DMS114 treated with DMSO at 0.1 percent for 48 hours (cell line): ENCODE data around the gene HEXB.
"Not testable (repeated sequence)": the region's sequence is repeated elsewhere in the genome, so short reads cannot be mapped to it uniquely, and the experiment has no call there.

ENCODE experiments used
- DNase-seq: peaks from one replicate; lab custom pipeline; 2025; ENCODE audit not compliant: unreplicated experiment; lab: John Stamatoyannopoulos, UW

The HEXB gene

DNA sequence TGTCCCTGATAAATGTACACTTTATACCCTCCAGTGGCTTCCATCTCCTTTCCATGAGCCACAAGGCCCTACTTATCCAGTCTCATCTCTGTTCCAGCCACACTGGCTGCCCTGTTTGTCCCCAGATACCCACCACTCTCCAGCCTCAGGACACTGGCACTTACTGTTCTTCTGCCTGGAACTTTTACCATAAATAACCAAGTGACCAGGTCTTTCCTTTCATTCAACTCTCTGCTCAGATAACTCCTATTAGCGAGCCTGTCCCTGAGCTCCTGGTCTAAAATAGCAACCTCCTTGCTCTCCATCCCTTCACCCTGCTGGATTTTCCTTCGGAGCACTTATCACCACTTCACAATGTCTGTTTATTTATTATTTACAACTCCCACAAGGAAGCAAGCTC is 27.9 kb upstream of the HEXB start:
- DNase-seq, result no peak

DNA sequence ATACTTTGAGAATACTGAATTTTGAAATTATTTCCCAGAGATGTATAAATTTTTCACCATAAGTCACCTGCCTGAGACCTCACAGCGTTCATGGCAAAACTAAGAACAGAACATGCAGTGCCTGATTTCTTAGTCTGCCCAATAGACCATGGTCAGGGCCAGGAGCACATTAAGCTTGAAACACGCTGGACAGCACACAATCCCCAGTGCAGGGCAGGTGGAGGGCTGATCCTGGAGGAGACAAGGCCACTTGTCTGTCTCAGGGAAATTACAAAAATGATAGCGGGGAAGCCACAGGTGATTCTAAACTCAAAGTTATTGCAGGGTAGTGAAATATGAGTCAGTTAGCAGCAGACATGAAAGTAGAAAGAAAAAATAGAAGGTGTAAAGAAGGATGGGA is 25.9 kb upstream of the HEXB start:
- no peak for DNase-seq

DNA sequence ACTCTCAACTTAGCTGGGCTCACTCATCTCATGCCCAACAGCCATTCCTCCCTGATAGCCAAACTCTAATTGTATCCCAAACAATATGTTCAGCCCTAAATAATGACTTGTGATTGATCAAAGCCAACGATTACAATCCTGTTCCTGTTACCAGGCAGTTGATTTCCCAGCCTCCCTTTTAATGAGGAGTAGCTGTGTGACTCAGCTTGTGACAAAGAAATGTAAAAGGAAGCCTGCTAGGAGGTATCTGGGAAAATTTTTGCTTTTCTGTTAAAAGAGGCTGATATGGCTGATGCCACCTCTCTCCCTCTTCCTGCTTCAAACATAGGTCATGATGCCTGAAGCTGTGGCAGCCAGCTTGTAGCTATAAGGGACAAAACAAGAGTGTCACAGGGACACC is 24.9 kb upstream of the HEXB start:
- no peak for DNase-seq

DNA sequence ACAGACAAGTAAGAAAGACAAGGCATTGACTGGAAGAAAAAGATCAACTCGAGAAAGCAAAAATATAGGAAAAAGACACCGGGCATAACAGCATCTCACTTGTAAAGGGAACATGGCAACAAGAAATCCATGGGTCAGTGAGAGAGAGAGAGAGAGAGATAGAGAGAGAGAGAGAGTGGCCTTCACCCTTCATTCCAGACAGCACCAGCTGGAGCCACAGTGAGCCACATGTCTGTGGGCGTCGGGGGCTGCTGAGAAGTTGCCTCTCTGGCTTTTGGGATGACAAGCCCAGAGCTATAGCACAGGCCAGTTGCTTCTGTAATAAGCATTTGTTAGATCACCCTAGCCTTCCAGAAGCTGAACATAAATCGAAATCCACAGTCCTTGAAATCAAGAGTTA is 24.2 kb upstream of the HEXB start:
- no peak for DNase-seq

GRCh38 chr5:74664551-74664950 is 20.5 kb upstream of the HEXB start:
- no peak for DNase-seq

DNA sequence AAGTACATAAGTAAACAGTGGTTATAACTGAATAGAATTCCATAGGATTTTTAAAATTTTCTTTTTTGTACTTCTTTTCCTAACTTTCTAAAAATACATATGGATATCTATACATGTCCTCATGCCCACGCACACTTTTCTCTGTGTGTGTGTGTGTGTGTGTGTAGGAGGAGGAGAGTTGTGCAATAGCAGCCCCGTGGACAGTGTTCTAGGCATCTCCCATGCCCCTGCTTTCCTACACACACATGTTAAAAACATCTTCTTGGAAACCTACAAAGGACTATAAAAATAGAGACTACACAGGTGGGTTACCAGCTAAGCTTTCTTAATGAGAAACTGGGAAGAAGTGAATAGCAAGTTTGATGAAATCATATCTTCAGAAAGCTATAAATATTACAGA is 19.8 kb upstream of the HEXB start:
- DNase-seq, result no peak

DNA sequence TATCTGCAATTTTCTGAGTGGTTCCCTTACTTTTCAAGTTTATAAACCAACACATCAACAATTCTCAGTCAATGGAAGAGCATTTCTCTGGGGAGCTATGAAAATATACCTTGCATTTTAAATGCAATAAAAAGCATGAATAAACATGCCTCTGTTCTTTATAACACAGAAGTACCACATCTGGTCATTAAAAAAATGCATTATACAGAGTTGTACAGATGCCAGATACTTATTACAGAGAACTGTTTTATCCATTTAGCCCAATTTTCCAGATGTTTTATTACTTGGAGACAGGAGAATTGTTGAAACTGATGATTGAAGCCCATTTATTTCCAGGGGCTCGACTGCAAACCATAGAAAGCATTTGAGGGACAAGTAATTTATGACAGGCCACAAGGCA is 19.2 kb upstream of the HEXB start:
- DNase-seq, result no peak

GRCh38 chr5:74667396-74667795 is 17.6 kb upstream of the HEXB start:
- no peak for DNase-seq

DNA sequence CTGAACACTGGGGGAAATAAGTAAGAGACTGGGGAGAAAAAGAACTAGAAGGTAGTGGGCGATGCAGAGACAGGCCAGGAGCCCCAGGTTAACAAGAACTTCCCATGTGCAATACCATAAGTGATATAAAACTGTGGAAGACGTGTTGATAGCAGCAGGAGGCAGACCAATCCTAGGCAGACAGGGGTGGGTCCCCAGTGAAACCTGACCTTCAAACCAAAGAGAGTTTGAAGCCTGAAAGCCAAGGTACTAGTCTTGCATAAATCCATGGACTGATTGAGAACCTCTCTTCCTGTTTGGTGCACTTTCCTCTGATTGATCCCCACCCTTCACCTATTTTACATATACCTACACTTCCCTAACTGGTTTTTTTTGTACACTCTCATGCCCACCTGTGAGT is 15.2 kb upstream of the HEXB start:
- no peak for DNase-seq

DNA sequence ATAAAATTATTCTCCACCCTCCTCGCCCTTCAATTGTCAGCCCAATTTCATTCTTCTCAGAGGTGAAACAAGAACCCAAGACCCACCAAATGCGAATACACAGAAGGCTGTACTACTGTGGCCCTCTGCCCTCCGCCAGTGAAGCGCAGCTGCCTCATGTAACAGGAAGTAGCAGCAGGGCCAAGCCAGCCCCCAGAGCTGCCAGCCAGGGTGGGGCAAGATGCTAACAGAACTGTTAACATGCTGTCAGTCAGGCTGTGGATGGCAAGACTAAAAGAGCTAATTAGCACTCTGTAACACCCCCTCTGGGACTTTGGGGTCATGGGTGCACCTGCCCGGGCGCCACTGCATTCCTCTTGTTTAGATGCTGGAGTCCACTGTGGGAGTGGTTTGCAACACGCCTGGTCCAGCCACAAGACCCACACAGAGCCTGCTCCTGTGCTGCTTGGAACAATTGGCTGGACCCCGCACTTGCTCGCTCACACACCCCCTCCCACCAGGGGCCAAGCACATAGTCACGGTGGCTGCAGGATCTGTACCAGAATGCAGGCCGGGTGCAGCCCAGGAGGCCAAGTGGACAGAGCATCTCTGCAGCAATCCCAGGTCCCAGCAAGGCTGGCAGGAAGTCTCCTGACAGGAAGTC is 14.5 kb upstream of the HEXB start:
- DNase-seq, result no peak

DNA sequence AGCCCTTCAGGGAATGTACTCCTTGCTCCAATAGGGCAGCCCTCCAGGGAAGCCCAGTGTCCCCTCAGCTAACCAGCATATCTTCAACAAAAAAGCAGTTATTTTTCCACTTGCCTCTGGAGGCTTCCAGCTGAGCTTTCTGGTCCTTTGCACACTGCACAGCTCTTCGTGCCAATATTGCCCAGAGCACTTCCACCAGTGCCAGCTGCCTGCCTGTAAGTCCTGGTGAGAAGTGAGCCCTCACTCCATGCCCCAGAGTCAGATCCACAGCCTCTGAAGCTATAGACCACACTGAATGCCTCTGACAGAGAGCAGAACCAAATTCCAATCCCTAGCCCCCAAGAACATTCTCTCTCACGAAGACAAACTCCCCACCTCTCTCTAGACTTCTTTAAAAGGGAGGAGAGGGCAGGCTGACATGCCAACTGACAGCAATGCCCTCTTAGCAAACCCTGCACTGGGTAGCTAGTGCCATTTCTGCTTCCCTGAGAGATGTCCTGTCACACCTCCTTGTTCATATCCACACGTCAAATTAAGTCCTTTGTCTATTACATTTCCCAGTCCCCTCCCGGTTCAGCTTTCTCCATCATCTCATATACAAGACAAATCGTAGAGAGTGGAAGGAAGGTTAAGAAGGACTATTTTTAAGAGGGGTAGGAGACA is 12.7 kb upstream of the HEXB start:
- DNase-seq, result no peak

- DNase-seq, result peak; percentile 53
Observed at GRCh38 chr5:74673011-74673790, 11.8 kb upstream of the HEXB start.

- not testable (repeated sequence) for DNase-seq
Observed at GRCh38 chr5:74676466-74676865, 8.6 kb upstream of the HEXB start.

DNA sequence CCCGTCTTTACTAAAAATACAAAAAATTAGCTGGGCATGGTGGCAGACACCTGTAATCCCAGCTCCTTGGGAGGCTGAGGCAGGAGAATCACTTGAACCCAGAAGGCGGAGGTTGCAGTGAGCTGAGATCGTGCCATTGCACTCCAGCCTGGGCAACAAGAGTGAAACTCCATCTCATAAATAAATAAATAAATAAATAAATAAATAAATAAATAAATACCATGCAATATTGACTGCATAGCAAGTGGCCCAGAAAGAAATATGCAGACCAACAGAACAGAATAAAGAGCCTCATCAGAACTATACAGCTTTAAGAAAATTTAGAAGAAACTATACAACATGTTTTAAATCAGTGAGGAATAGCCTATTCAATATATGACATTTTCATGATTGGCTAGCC is 6.9 kb upstream of the HEXB start:
- not testable (repeated sequence) for DNase-seq

- DNase-seq, result not testable (repeated sequence)
Observed at GRCh38 chr5:74679300-74679699, 5.7 kb upstream of the HEXB start.

GRCh38 chr5:74679966-74680365 is 5.1 kb upstream of the HEXB start:
- DNase-seq, result no peak

DNA sequence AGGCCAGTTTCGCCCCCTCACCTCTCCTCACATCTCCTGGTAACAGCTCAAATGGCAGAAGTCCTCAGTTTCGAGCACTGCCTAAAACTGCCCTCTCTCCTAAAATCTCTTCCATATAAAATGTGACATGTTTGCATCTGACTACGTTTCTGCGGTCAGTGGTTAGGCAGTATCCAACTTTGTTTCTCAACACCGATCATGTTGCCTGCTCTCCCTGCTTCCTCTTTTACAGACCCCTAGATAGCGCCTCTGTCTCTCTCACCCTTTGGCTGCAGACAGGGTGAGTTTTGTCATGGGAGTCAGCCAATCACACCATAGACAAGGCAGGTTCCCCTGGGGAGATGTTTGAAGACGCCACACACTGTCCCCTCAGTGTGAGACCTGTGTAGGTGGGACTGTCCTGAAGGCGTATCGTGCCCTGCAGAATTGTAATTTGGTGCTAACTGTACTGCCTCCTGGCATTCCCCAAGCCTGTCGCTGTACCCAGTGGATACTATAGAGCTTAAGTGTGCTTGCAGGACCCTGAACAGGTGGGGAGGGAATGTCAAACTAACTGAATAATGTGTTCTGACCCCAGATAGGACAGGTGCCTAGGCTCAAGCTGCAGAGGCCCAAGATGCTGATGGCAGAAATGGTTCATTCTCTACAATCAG is 1.1 kb downstream of the HEXB start:
- DNase-seq, result no peak

- DNase-seq, result no peak
Observed at GRCh38 chr5:74686962-74687751, 2.1 kb downstream of the HEXB start.

DNA sequence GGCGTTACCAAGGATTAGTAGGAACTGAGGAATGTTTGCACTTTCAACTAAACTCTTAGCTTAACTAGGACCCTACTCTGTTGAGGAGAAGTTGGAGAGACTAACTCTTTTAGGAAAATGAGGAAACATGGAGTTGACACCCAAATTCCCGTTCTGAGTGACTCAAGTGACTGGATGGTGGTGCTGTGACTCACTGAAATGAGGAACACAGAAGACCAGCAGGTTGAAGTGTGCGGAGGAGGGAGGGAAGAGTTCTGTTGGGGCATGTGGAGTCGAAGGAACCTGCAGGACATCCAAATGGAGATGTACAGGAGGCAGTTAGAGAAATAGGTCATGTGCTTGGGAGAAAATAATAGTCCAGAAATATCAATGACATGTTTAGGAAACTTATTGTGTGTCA is 8.2 kb downstream of the HEXB start:
- no peak for DNase-seq

DNA sequence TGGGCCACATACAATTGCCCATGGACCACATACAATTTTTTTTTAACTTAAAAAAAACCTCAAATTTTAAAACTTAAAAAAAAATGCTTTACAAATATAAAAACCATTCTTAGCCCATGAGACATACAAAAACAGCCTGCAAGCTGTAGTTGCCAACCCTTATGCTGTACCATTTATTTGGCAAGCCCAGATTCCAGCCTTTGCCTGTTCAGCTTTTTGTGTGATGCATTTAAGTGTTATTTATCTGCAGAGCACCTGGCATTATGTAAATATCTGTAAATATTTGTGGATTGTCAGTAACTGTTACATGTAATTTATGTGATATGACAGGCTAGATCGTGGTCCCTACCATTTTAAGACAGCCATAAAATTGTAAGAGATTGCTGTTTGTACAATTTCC is 32.6 kb downstream of the HEXB start:
- DNase-seq, result no peak

DNA sequence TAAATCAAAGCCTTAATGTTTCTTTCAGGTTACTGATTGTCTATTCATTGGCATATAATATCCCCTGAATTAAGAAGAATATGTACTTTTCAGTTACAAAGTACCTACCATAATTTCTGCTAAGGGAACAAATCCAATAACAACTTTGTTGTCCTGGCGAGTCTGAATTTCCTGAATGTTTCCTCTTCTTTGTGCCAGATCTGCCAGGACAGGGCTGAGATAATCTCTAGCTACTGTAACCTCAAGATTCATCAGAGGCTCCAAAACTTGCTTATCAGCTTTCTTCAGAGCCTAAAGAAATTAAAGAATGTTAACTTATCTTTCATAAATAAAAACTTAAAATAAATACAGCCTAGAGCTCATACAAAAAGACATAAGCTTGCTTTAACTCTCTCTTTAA is 37.2 kb downstream of the HEXB start:
- DNase-seq, result no peak
